HEK293 (cell line): ENCODE measurements around the gene SH3RF1.

Experiments used
- CTCF ChIA-PET: fragments of 350-600 bp; formaldehyde crosslinking; extraction: SDS; loops from one replicate; lab custom pipeline; 2021; ENCODE audit warnings: antibody characterized with exemption; lab: Yijun Ruan, JAX
- POLR2A ChIA-PET: fragments of 300-600 bp; formaldehyde crosslinking; extraction: SDS; loops from one replicate; lab custom pipeline; 2020; ENCODE audit warnings: antibody characterized with exemption, inconsistent platforms; lab: Yijun Ruan, JAX
- H3K27ac ChIP-seq: fragments of 200-500 bp; sonication (Bioruptor generic); 2 replicates; pipeline ENCODE4 v1.5.1; 2014; ENCODE audit warnings: low read depth, low read length, control low read depth, inconsistent platforms; ENCODE audit errors: extremely low read depth
- H3K36me3 ChIP-seq, 2 experiments: fragments of 200-500 bp in 1 of 2; sonication (Bioruptor generic) in 1 of 2; 1 replicate in 1 of 2; 2 replicates in 1 of 2; pipeline ENCODE4 v1.5.1; 2014 to 2017; ENCODE audit warnings: inconsistent platforms in 2 of 2, low read length in 2 of 2; ENCODE audit not compliant: control insufficient read depth in 2 of 2, insufficient read depth in 1 of 2
- H3K4me1 ChIP-seq: fragments of 200-500 bp; sonication (Bioruptor generic); 2 replicates; pipeline ENCODE4 v1.5.1; 2014; ENCODE audit warnings: mild to moderate bottlenecking, low read length, inconsistent platforms; ENCODE audit not compliant: control insufficient read depth, insufficient read depth
- H3K4me3 ChIP-seq: 2 replicates; pipeline ENCODE4 v1.5.1; 2011; ENCODE audit warnings: low read depth, mild to moderate bottlenecking, control low read depth, low read length, moderate library complexity
- H3K9me3 ChIP-seq: fragments of 200-500 bp; sonication (Bioruptor generic); 2 replicates; pipeline ENCODE4 v1.5.1; 2014; ENCODE audit warnings: low read depth, low read length, inconsistent platforms; ENCODE audit not compliant: control insufficient read depth, insufficient read depth
- GLI2 ChIP-seq: fragments of 450-650 bp; formaldehyde crosslinking; IDR thresholded peaks from 2 replicates; pipeline ENCODE4; 2017; ENCODE audit warnings: missing biosample characterization, missing genetic modification characterization, low read depth, borderline replicate concordance
- HOXA7 ChIP-seq: sonication (generic); formaldehyde crosslinking; IDR thresholded peaks from 2 replicates; pipeline ENCODE4 v1.8.1; 2022; ENCODE audit warnings: missing genetic modification reagents, borderline replicate concordance
- IKZF3 ChIP-seq: fragments of 450-650 bp; IDR thresholded peaks from 2 replicates; pipeline ENCODE4 v1.5.0; 2018; ENCODE audit warnings: missing biosample characterization, mild to moderate bottlenecking, missing genetic modification characterization, moderate library complexity
- KLF8 ChIP-seq: fragments of 450-650 bp; formaldehyde crosslinking; IDR thresholded peaks from 2 replicates; pipeline ENCODE4 v1.5.1; 2016; ENCODE audit warnings: missing biosample characterization, missing genetic modification characterization
- OVOL3 ChIP-seq: fragments of 450-650 bp; formaldehyde crosslinking; IDR thresholded peaks from 2 replicates; pipeline ENCODE4 v1.5.1; 2016; ENCODE audit warnings: missing biosample characterization, missing genetic modification characterization
- REPIN1 ChIP-seq: fragments of 450-650 bp; formaldehyde crosslinking; IDR thresholded peaks from 2 replicates; pipeline ENCODE4 v1.5.1; 2017; ENCODE audit warnings: missing biosample characterization, missing genetic modification characterization, low read depth
- SCRT2 ChIP-seq: fragments of 450-650 bp; formaldehyde crosslinking; IDR thresholded peaks from 2 replicates; pipeline ENCODE4 v1.5.1; 2016; ENCODE audit warnings: missing biosample characterization, missing genetic modification characterization
- YY2 ChIP-seq: fragments of 450-650 bp; formaldehyde crosslinking; IDR thresholded peaks from 2 replicates; pipeline ENCODE4 v1.5.1; 2016; ENCODE audit warnings: missing biosample characterization, missing genetic modification characterization
- ZFHX2 ChIP-seq: fragments of 450-650 bp; formaldehyde crosslinking; conservative IDR thresholded peaks from 2 replicates; pipeline ENCODE4 v1.5.1; 2016; ENCODE audit warnings: missing biosample characterization, missing genetic modification characterization
- ZNF121 ChIP-seq: fragments of 450-650 bp; formaldehyde crosslinking; IDR thresholded peaks from 2 replicates; pipeline ENCODE4 v1.5.1; 2016; ENCODE audit warnings: missing biosample characterization, missing genetic modification characterization
- ZNF132 ChIP-seq: fragments of 450-650 bp; formaldehyde crosslinking; IDR thresholded peaks from 2 replicates; pipeline ENCODE4 v1.5.1; 2017; ENCODE audit warnings: missing biosample characterization, missing genetic modification characterization, borderline replicate concordance
- ZNF211 ChIP-seq: fragments of 450-650 bp; formaldehyde crosslinking; IDR thresholded peaks from 2 replicates; pipeline ENCODE4 v1.5.1; 2016; ENCODE audit warnings: low read depth, missing biosample characterization, missing genetic modification characterization
- ZNF23 ChIP-seq: fragments of 450-650 bp; formaldehyde crosslinking; IDR thresholded peaks from 2 replicates; pipeline ENCODE4 v1.5.1; 2016; ENCODE audit warnings: missing biosample characterization, missing genetic modification characterization, borderline replicate concordance
- ZNF24 ChIP-seq: fragments of 450-650 bp; formaldehyde crosslinking; IDR thresholded peaks from 2 replicates; pipeline ENCODE4 v1.5.1; 2016; ENCODE audit warnings: missing biosample characterization, missing genetic modification characterization
- ZNF416 ChIP-seq: fragments of 450-650 bp; formaldehyde crosslinking; IDR thresholded peaks from 2 replicates; pipeline ENCODE4 v1.5.1; 2016; ENCODE audit warnings: missing biosample characterization, missing genetic modification characterization
- ZNF585B ChIP-seq: fragments of 450-650 bp; formaldehyde crosslinking; IDR thresholded peaks from 2 replicates; pipeline ENCODE4 v1.5.1; 2016; ENCODE audit warnings: missing biosample characterization, missing genetic modification characterization
- ZNF596 ChIP-seq: fragments of 450-650 bp; IDR thresholded peaks from 2 replicates; pipeline ENCODE4 v1.5.0; 2018; ENCODE audit warnings: missing biosample characterization, mild to moderate bottlenecking, missing genetic modification characterization, moderate library complexity
- ZNF624 ChIP-seq: fragments of 450-650 bp; formaldehyde crosslinking; IDR thresholded peaks from 2 replicates; pipeline ENCODE4 v1.5.1; 2017; ENCODE audit warnings: missing biosample characterization, missing genetic modification characterization
- TF ChIP-seq, protein P1 (sequence below): fragments of 450-650 bp; formaldehyde crosslinking; IDR thresholded peaks from 2 replicates; pipeline ENCODE4 v1.5.1; 2016; ENCODE audit warnings: missing biosample characterization, missing genetic modification characterization
- TF ChIP-seq, protein P2 (sequence below): fragments of 450-650 bp; formaldehyde crosslinking; IDR thresholded peaks from 2 replicates; pipeline ENCODE4 v1.5.1; 2017; ENCODE audit warnings: missing biosample characterization, missing genetic modification characterization
- TF ChIP-seq, protein P3 (sequence below): fragments of 450-650 bp; formaldehyde crosslinking; IDR thresholded peaks from 2 replicates; pipeline ENCODE4 v1.5.1; 2016; ENCODE audit warnings: missing biosample characterization, missing genetic modification characterization

The SH3RF1 gene

DNA sequence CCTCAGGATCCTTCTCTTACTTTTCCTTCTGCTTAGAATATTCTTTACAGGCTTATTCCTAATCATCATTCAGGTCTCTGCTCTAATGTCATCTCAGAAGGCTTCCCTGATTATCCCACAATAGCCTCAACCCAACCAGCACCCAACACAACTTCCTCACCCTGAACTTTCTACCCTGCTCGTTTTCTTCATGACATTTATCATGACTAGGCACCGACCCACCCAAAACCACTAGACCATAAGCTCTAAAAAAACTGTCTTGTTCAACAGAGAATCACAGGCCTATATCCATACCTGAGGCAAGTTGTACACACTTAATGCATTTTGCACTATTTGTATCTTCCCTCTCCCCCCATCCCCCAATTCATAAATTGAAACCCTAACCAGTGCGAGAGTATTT, 95.3 kb downstream of the SH3RF1 start:
- Histone ChIP-seq H3K36me3 (no peaks in the 10 kb centered on the region), H3K4me3 (no peak overlapping the region), H3K27ac (no peak overlapping the region), H3K4me1 (peaks cover 15% of the 10 kb centered on the region), H3K9me3 (no peaks in the 10 kb centered on the region)
- ChIA-PET CTCF (interaction anchor here (1.0 kb wide), 1 partner anchor 9 kb away, joined by 3 read pairs; no protein-coding TSS in a partner anchor), POLR2A (no interaction called here)
- TF ChIP-seq, protein P1, sequence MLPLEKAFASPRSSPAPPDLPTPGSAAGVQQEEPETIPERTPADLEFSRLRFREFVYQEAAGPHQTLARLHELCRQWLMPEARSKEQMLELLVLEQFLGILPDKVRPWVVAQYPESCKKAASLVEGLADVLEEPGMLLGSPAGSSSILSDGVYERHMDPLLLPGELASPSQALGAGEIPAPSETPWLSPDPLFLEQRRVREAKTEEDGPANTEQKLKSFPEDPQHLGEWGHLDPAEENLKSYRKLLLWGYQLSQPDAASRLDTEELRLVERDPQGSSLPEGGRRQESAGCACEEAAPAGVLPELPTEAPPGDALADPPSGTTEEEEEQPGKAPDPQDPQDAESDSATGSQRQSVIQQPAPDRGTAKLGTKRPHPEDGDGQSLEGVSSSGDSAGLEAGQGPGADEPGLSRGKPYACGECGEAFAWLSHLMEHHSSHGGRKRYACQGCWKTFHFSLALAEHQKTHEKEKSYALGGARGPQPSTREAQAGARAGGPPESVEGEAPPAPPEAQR (tag by site-specific recombination) = no peak
- TF ChIP-seq ZNF121 (no peak), GLI2 (tag by site-specific recombination) (no peak), OVOL3 (tag by site-specific recombination) (no peak), ZFHX2 (tag by site-specific recombination) (no peak), KLF8 (tag by site-specific recombination) (no peak), IKZF3 (no peak), ZNF596 (tag by site-specific recombination) (no peak), YY2 (tag by site-specific recombination) (no peak), ZNF132 (no peak), REPIN1 (tag by site-specific recombination) (no peak), ZNF624 (no peak)
- TF ChIP-seq, protein P2, sequence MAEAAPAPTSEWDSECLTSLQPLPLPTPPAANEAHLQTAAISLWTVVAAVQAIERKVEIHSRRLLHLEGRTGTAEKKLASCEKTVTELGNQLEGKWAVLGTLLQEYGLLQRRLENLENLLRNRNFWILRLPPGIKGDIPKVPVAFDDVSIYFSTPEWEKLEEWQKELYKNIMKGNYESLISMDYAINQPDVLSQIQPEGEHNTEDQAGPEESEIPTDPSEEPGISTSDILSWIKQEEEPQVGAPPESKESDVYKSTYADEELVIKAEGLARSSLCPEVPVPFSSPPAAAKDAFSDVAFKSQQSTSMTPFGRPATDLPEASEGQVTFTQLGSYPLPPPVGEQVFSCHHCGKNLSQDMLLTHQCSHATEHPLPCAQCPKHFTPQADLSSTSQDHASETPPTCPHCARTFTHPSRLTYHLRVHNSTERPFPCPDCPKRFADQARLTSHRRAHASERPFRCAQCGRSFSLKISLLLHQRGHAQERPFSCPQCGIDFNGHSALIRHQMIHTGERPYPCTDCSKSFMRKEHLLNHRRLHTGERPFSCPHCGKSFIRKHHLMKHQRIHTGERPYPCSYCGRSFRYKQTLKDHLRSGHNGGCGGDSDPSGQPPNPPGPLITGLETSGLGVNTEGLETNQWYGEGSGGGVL (tag by site-specific recombination) = no peak
- TF ChIP-seq, protein P3, sequence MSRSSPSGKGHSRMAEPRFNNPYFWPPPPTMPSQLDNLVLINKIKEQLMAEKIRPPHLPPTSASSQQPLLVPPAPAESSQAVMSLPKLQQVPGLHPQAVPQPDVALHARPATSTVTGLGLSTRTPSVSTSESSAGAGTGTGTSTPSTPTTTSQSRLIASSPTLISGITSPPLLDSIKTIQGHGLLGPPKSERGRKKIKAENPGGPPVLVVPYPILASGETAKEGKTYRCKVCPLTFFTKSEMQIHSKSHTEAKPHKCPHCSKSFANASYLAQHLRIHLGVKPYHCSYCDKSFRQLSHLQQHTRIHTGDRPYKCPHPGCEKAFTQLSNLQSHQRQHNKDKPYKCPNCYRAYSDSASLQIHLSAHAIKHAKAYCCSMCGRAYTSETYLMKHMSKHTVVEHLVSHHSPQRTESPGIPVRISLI = no peak

DNA sequence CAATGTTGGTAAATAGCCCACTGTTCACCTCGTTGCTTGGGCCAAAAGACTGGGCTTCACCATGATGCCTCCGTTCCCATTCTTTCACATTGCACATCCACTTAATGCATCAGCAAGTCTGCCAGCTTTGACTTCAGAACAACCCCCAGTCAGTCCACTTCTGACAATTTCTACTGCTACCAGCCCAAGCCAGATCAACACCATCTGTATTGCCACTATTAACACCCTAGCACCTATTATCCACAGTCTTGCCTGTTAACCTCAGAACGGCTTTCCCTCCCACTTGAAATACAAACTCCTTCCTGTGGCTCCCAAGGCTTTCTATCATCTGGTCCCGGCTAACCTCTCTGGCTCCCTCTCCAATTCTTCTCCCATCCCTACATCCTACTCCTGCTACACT, 95.7 kb downstream of the SH3RF1 start:
- Histone ChIP-seq H3K4me1 (peaks cover 13% of the 10 kb centered on the region), H3K27ac (no peak overlapping the region), H3K4me3 (no peak overlapping the region), H3K36me3 (no peaks in the 10 kb centered on the region)
- POLR2A ChIA-PET = no interaction called here
- CTCF ChIA-PET = interaction anchor here (1.0 kb wide), 1 partner anchor 9 kb away, joined by 3 read pairs; no protein-coding TSS in a partner anchor
- TF ChIP-seq ZNF585B (tag by site-specific recombination) (no peak), SCRT2 (tag by site-specific recombination) (no peak), ZNF416 (tag by site-specific recombination) (no peak), ZNF23 (tag by site-specific recombination) (no peak), ZNF211 (tag by site-specific recombination) (no peak), HOXA7 (CRISPR knock-in tag) (no peak), ZNF24 (no peak)
- TF ChIP-seq, all 188 proteins: peak for 0
- no peaks in the 10 kb centered on the region for H3K9me3 ChIP-seq
